ENCODE results near the gene TFEB. TPM values are rescaled to one million over a fixed set of nuclear protein-coding genes. Genes with fewer than 3 reads are reported as not detected.

TFEB gene
- total and polyA plus RNA-seq, 2 donors (not counting 3 experiments of a cell fraction or from before 2014, with no cell fraction given) = 4.9 to 6.6 TPM

GRCh38 chr6:41713650-41714291, 21.6 kb downstream of the TFEB start:
- H3K9me1 ChIP-seq (replicated peaks; ENCODE audit: control insufficient read depth, extremely low read depth, insufficient read depth, low read length) = no peaks in the 10 kb centered on the region
- dilution Hi-C loops (cut with MboI; ENCODE audit: extremely low pct_ligation_motif_present, low sequenced_read_pairs) (no loop called here), intact Hi-C loops (cut with micrococcal nuclease) (no loop called here)
- no peaks in the 10 kb centered on the region for H4K20me1 ChIP-seq (replicated peaks; ENCODE audit: control insufficient read depth, extremely low read depth, insufficient read depth, low read length)
- TF ChIP-seq POLR2A (IDR thresholded peaks at IDR 0.05; ENCODE audit: low read depth, low read length) (no peak), FOS (IDR thresholded peaks at IDR 0.05; ENCODE audit: borderline replicate concordance, insufficient read depth, low read length) (no peak), POLR2AphosphoS5 (IDR thresholded peaks at IDR 0.05; ENCODE audit: insufficient read depth, low read depth, low read length) (no peak), GATA2 (IDR thresholded peaks at IDR 0.05; ENCODE audit: insufficient read depth, insufficient read length, low read depth, low read length) (no peak), EZH2 (IDR thresholded peaks at IDR 0.05; ENCODE audit: borderline replicate concordance, low read depth, low read length, severe bottlenecking) (no peak), MYC (IDR thresholded peaks at IDR 0.05; ENCODE audit: low read depth, low read length) (no peak)
- TF ChIP-seq, protein P1, sequence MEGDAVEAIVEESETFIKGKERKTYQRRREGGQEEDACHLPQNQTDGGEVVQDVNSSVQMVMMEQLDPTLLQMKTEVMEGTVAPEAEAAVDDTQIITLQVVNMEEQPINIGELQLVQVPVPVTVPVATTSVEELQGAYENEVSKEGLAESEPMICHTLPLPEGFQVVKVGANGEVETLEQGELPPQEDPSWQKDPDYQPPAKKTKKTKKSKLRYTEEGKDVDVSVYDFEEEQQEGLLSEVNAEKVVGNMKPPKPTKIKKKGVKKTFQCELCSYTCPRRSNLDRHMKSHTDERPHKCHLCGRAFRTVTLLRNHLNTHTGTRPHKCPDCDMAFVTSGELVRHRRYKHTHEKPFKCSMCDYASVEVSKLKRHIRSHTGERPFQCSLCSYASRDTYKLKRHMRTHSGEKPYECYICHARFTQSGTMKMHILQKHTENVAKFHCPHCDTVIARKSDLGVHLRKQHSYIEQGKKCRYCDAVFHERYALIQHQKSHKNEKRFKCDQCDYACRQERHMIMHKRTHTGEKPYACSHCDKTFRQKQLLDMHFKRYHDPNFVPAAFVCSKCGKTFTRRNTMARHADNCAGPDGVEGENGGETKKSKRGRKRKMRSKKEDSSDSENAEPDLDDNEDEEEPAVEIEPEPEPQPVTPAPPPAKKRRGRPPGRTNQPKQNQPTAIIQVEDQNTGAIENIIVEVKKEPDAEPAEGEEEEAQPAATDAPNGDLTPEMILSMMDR (IDR thresholded peaks at IDR 0.05; ENCODE audit: extremely low read depth in 1 of 2, insufficient read depth in 1 of 2, low read depth in 1 of 2, low read length in 2 of 2) = no peak
- no peak for DNase-seq (ENCODE audit: low read depth, low spot score)
- H3K9ac ChIP-seq (replicated peaks; ENCODE audit: extremely low read depth, insufficient read depth, low read length) = no peak overlapping the region
- CTCF ChIA-PET = no interaction called here
- H3K27ac ChIP-seq (ENCODE audit: insufficient read depth, low read depth, low read length) = no peak overlapping the region
- POLR2A ChIA-PET = no interaction called here
- H2AFZ ChIP-seq (ENCODE audit: low read depth, low read length) = no peak overlapping the region
- no peaks in the 10 kb centered on the region for H3K79me2 ChIP-seq (ENCODE audit: control insufficient read depth, insufficient read depth, low read length)
- H3K4me2 ChIP-seq (ENCODE audit: insufficient read depth, low read length) = no peak overlapping the region
- no peak overlapping the region for H3K4me3 ChIP-seq (replicated peaks in 1 of 3; ENCODE audit: insufficient read depth in 1 of 3, low read depth in 1 of 3, low read length in 3 of 3)
- no peaks in the 10 kb centered on the region for H3K36me3 ChIP-seq (ENCODE audit: control insufficient read depth in 2 of 2, extremely low read depth in 1 of 2, insufficient read depth in 2 of 2, low read length in 2 of 2)
- BruUV-seq (replicated peaks) = no TSS peak
- H3K27me3 ChIP-seq (ENCODE audit: control insufficient read depth in 2 of 2, insufficient read depth in 2 of 2, low read length in 2 of 2) = no peaks in the 10 kb centered on the region
- no peak for FAIRE-seq
- H3K9me3 ChIP-seq (replicated peaks; ENCODE audit: control insufficient read depth, insufficient read depth, low read length) = no peaks in the 10 kb centered on the region
- H3K4me1 ChIP-seq (ENCODE audit: control insufficient read depth, extremely low read depth, insufficient read depth, low read length) = no peaks in the 10 kb centered on the region

All from endothelial cell of umbilical vein (primary cell).